ENCODE measurements around the gene CRHR1.

The CRHR1 gene

DNA sequence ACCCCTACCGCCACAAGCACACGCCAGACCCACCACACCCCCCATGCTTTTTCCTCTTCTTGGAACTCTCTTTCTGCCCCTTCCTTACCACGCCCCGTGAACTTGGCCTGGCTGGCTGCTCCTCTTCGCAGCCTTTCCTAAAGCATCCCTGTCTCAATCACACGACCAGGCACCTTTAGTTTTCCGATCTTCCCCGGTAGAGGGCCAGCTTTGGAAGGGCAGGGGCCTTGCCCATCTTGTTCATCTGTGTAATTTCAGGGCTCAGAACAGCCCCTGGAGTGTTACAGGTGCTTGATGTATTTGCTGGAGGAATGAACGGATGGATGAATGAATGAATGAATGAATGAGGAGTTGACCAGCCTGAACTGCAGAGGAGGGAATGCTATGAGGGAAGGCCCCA is 64.3 kb downstream of the CRHR1 start:
- TF ChIP-seq, protein P1, sequence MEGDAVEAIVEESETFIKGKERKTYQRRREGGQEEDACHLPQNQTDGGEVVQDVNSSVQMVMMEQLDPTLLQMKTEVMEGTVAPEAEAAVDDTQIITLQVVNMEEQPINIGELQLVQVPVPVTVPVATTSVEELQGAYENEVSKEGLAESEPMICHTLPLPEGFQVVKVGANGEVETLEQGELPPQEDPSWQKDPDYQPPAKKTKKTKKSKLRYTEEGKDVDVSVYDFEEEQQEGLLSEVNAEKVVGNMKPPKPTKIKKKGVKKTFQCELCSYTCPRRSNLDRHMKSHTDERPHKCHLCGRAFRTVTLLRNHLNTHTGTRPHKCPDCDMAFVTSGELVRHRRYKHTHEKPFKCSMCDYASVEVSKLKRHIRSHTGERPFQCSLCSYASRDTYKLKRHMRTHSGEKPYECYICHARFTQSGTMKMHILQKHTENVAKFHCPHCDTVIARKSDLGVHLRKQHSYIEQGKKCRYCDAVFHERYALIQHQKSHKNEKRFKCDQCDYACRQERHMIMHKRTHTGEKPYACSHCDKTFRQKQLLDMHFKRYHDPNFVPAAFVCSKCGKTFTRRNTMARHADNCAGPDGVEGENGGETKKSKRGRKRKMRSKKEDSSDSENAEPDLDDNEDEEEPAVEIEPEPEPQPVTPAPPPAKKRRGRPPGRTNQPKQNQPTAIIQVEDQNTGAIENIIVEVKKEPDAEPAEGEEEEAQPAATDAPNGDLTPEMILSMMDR (IDR thresholded peaks at IDR 0.05), result no peak
- no peak overlapping the region for H3K27ac ChIP-seq
- H3K4me3 ChIP-seq (ENCODE audit: low read depth in 1 of 2, low read length in 1 of 2), result no peak overlapping the region
- H3K4me1 ChIP-seq (ENCODE audit: control insufficient read depth in 1 of 2, insufficient read depth in 1 of 2, low read depth in 1 of 2, low read length in 1 of 2), result no peaks in the 10 kb centered on the region
- H3K9me3 ChIP-seq, result no peaks in the 10 kb centered on the region
- no peaks in the 10 kb centered on the region for H3K36me3 ChIP-seq
- peaks cover 33% of the 10 kb centered on the region for H3K27me3 ChIP-seq

DNA sequence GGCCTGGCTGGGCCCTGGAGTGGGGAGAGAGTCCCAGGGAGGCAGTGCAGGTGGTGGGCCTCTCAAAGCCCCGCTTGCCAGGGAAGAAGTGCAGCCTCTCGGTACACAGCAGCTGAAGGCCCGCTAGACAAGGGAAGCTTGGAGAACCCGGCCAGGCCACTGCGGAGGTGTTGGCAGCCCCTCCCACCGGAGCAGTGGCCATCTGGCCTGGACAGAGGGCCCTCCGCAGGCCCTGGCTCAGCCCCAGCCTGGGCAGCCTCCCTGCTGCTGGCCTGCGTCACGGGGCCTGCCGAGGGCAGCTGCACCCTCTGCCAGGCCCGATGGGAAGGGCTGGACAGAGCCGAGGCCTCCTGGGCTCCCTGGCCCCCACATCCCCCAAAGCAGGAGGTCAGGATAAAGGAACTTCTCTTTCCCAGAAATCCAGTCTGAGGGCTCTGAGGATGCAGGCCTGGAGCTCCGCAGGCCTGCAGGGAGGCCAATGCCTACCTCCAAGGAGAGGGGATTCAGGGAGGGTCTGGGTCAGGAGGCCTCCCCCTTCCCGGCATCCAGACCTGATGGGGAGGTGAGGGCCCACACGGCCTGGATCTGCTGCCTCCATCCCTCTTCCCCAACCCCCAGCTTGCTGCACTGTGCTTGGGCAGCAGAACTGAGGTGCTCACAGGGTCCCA is 64.9 kb downstream of the CRHR1 start:
- TF ChIP-seq, protein P1 (IDR thresholded peaks at IDR 0.05), result no peak
- no peaks in the 10 kb centered on the region for H3K9me3 ChIP-seq
- H3K4me1 ChIP-seq (ENCODE audit: control insufficient read depth in 1 of 2, insufficient read depth in 1 of 2, low read depth in 1 of 2, low read length in 1 of 2), result no peaks in the 10 kb centered on the region
- no peak overlapping the region for H3K4me3 ChIP-seq (ENCODE audit: low read depth in 1 of 2, low read length in 1 of 2)
- H3K36me3 ChIP-seq, result no peaks in the 10 kb centered on the region
- no peak overlapping the region for H3K27ac ChIP-seq
- H3K27me3 ChIP-seq, result peaks cover 36% of the 10 kb centered on the region

DNA sequence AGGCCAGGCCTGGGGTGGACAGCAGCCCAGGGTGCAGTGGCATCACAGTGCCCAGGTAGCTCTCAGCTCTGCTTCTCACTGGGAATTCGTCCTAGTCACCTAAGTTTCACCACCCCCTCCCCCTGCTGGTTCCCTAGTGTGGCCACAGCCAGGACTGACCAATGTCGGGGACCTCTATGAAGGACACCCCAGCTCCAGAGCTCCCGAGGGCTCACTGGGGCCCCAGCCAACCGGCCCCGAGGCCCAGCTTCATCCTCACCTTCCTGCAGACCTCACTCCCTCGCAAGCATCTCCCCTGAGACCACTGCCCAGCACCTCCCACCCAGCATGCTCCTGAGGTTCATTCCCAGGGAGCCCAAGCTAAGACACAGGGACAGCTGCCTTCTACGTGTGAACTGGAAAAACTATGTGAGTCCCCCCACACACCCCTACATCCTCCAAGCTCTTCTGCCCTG is 65.4 kb downstream of the CRHR1 start:
- Histone ChIP-seq H3K4me1 (ENCODE audit: control insufficient read depth in 1 of 2, insufficient read depth in 1 of 2, low read depth in 1 of 2, low read length in 1 of 2) (no peaks in the 10 kb centered on the region), H3K27me3 (peaks cover 36% of the 10 kb centered on the region), H3K36me3 (no peaks in the 10 kb centered on the region), H3K9me3 (no peaks in the 10 kb centered on the region), H3K4me3 (ENCODE audit: low read depth in 1 of 2, low read length in 1 of 2) (no peak overlapping the region), H3K27ac (no peak overlapping the region)
- TF ChIP-seq, protein P1 (IDR thresholded peaks at IDR 0.05), result no peak

DNA sequence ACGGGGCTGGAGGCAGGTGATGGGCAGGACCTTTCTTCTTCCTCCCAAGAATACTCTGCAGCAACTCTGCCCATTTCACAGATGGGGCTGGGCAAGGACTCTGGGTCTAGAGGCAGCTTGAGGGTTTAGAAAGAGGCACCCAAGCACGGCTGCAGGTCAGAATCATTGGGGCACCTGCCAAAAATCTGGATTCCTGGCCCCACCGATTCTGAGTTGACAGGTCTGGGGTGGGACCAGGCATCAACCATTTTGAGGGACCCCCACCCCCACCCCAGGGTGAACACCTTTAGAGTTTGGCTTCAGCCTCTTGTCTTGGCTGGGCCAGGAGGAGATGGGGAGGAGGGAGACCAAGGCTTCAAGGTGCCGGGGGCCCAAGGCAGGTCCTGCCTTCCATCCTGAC is 65.9 kb downstream of the CRHR1 start:
- H3K27ac ChIP-seq, result no peak overlapping the region
- no peaks in the 10 kb centered on the region for H3K36me3 ChIP-seq
- no peak overlapping the region for H3K4me3 ChIP-seq (ENCODE audit: low read depth in 1 of 2, low read length in 1 of 2)
- peaks cover 36% of the 10 kb centered on the region for H3K27me3 ChIP-seq
- TF ChIP-seq, protein P1 (IDR thresholded peaks at IDR 0.05), result no peak
- H3K9me3 ChIP-seq, result no peaks in the 10 kb centered on the region
- H3K4me1 ChIP-seq (ENCODE audit: control insufficient read depth in 1 of 2, insufficient read depth in 1 of 2, low read depth in 1 of 2, low read length in 1 of 2), result no peaks in the 10 kb centered on the region

DNA sequence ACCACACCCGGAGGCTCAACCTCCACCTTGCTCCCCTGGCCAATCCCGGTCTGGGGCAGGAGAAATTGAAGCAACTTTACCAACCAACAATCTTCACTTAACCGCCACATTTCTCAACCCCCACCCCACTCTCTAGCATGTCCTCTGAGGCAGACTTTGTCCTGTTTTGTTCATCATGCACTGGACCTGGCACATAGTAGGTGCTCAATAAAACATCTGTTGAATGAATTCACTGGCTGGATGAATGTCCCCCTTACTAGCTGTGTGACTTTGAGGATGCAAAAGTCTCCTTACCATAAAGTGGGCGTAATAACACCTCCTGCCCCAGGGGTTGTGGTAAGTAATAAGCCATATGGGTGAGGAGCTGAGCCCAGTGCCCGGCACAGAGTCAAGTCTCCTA is 66.3 kb downstream of the CRHR1 start:
- Histone ChIP-seq H3K27me3 (peaks cover 40% of the 10 kb centered on the region), H3K9me3 (no peaks in the 10 kb centered on the region), H3K4me1 (ENCODE audit: control insufficient read depth in 1 of 2, insufficient read depth in 1 of 2, low read depth in 1 of 2, low read length in 1 of 2) (no peaks in the 10 kb centered on the region), H3K4me3 (ENCODE audit: low read depth in 1 of 2, low read length in 1 of 2) (no peak overlapping the region), H3K36me3 (no peaks in the 10 kb centered on the region), H3K27ac (no peak overlapping the region)
- TF ChIP-seq, protein P1 (IDR thresholded peaks at IDR 0.05), result no peak
